Keratinocyte (primary cell): ENCODE data around the gene TCN1. TPM values are rescaled to one million over a fixed set of nuclear protein-coding genes. Genes with fewer than 3 reads are reported as not detected.
"Not testable (repeated sequence)": the region's sequence is repeated elsewhere in the genome, so short reads cannot be mapped to it uniquely, and the experiment has no call there.

Experiments used
- DNase-seq: peaks from one replicate; pipeline ENCODE4 v3.0.0-alpha.2; 2011; ENCODE audit warnings: low read depth, missing footprints, low spot score
- FAIRE-seq: peaks from 2 replicates; lab custom pipeline; 2011; peaks lifted over from hg19 to GRCh38; lab: Jason Lieb, UNC
- H2AFZ ChIP-seq: 2 replicates; pipeline ENCODE4 v1.6.0; 2012; ENCODE audit warnings: low read length, control low read depth, inconsistent platforms; ENCODE audit not compliant: control insufficient read depth
- H3K27ac ChIP-seq: 2 replicates; pipeline ENCODE4 v1.5.1; 2011; ENCODE audit warnings: low read length; ENCODE audit not compliant: control insufficient read depth, insufficient read depth
- H3K27me3 ChIP-seq: 3 replicates; pipeline ENCODE4 v1.6.0; 2011; ENCODE audit warnings: low read length; ENCODE audit not compliant: control insufficient read depth, insufficient read depth; ENCODE audit errors: extremely low read depth
- H3K36me3 ChIP-seq, 2 experiments: 2 replicates in 1 of 2; 3 replicates in 1 of 2; pipeline ENCODE4 v1.5.1; 2011; ENCODE audit warnings: low read length in 2 of 2, mild to moderate bottlenecking in 1 of 2; ENCODE audit not compliant: control insufficient read depth in 2 of 2, insufficient read depth in 2 of 2; ENCODE audit errors: extremely low read depth in 1 of 2
- H3K4me1 ChIP-seq: 3 replicates; pipeline ENCODE4 v1.5.1; 2011; ENCODE audit warnings: low read length; ENCODE audit not compliant: control insufficient read depth, insufficient read depth; ENCODE audit errors: extremely low read depth
- H3K4me2 ChIP-seq: 3 replicates; pipeline ENCODE4 v1.6.0; 2011; ENCODE audit warnings: low read depth, low read length; ENCODE audit not compliant: control insufficient read depth, insufficient read depth; ENCODE audit errors: extremely low read depth
- H3K4me3 ChIP-seq, 3 experiments: fragments of 200-600 bp in 1 of 3; sonication (generic) in 1 of 3; 2 replicates in 2 of 3; 3 replicates in 1 of 3; pipeline ENCODE4 v1.5.1; 2011 to 2016; ENCODE audit warnings: low read length in 3 of 3, mild to moderate bottlenecking in 3 of 3, control low read depth in 2 of 3, inconsistent platforms in 1 of 3, low read depth in 1 of 3, mixed read lengths in 1 of 3, mixed run types in 1 of 3, moderate library complexity in 1 of 3; ENCODE audit not compliant: control insufficient read depth in 2 of 3, insufficient read depth in 2 of 3; ENCODE audit errors: extremely low read depth in 1 of 3
- H3K79me2 ChIP-seq: 2 replicates; pipeline ENCODE4 v1.6.0; 2012; ENCODE audit warnings: low read length; ENCODE audit not compliant: control insufficient read depth, insufficient read depth
- H3K9ac ChIP-seq: 3 replicates; pipeline ENCODE4 v1.6.0; 2011; ENCODE audit warnings: low read length; ENCODE audit not compliant: control insufficient read depth, insufficient read depth; ENCODE audit errors: extremely low read depth
- H3K9me1 ChIP-seq: 3 replicates; pipeline ENCODE4 v1.6.0; 2011; ENCODE audit warnings: low read length; ENCODE audit not compliant: control insufficient read depth, insufficient read depth; ENCODE audit errors: extremely low read depth
- H3K9me3 ChIP-seq: 2 replicates; pipeline ENCODE4 v1.5.1; 2012; ENCODE audit warnings: low read depth, low read length; ENCODE audit not compliant: control insufficient read depth
- H4K20me1 ChIP-seq: 3 replicates; pipeline ENCODE4 v1.6.0; 2011; ENCODE audit warnings: low read length; ENCODE audit not compliant: control insufficient read depth, insufficient read depth; ENCODE audit errors: extremely low read depth
- EZH2 ChIP-seq: IDR thresholded peaks from one replicate; pipeline ENCODE4 v1.6.1; 2012; ENCODE audit warnings: inconsistent platforms, mild to moderate bottlenecking, low read length, moderate library complexity
- dilution Hi-C: fragments of 300-500 bp; cut with MboI; formaldehyde crosslinking; loops from one replicate; pipeline ENCODE4 v1.7.0; 2020; ENCODE audit warnings: low sequenced_read_pairs; ENCODE audit not compliant: extremely low pct_ligation_motif_present
- polyA plus RNA-seq, 5 experiments: library from polyadenylated mRNA; depleted of rRNA in 3 of 5; stranded (reverse) in 3 of 5; stranded (forward) in 1 of 5; unstranded in 1 of 5; fragments of >200 nt; gene quantifications; 1 replicate in 1 of 5; 2 replicates in 3 of 5; 3 replicates in 1 of 5; pipeline versions ENCODE4 v1.2.1 to v1.2.3, GENCODE V29; 2011 to 2012; ENCODE audit warnings: missing spikeins in 2 of 5, low read depth in 1 of 5, low replicate concordance in 1 of 5
- TF ChIP-seq, protein P1 (sequence below), 3 experiments: IDR thresholded peaks in 1 of 3; conservative IDR thresholded peaks in 1 of 3; optimal IDR thresholded peaks in 1 of 3; 2 replicates in 2 of 3; 3 replicates in 1 of 3; pipeline versions ENCODE3 to v1.5.1; 2011; ENCODE audit warnings: low read length in 3 of 3, mild to moderate bottlenecking in 3 of 3, moderate library complexity in 2 of 3, control low read depth in 1 of 3, inconsistent platforms in 1 of 3; ENCODE audit not compliant: insufficient read depth in 2 of 3; ENCODE audit errors: extremely low read depth in 1 of 3

The TCN1 gene
- polyA plus RNA-seq, 1 donor (not counting 4 experiments of a cell fraction or from before 2014, with no cell fraction given), result 3.7 TPM

DNA sequence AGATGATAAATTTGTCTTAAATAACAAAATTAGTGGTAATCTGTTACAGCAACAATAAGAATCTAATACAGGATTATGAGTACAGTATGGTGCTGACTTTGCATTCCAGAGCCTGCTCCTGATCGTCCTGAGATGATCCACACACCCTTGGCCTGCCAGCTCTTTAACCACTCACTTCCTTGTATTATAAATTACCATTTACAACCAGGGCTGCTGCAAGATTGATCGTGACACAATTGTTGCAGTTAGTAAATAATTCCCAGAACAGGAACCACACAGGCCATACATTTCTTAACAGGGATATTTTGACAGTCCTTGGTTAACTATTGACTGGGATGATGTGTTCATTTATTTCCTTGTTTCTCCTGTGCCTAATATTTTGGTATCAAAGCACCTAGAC is 17.2 kb downstream of the TCN1 start:
- Histone ChIP-seq H3K9me1 (no peaks in the 10 kb centered on the region), H3K4me3 (no peak overlapping the region), H3K4me2 (no peak overlapping the region), H3K27ac (no peak overlapping the region), H3K9ac (no peak overlapping the region), H3K9me3 (no peaks in the 10 kb centered on the region), H3K4me1 (no peaks in the 10 kb centered on the region), H3K36me3 (no peaks in the 10 kb centered on the region), H4K20me1 (no peaks in the 10 kb centered on the region), H2AFZ (no peak overlapping the region), H3K27me3 (no peaks in the 10 kb centered on the region), H3K79me2 (no peaks in the 10 kb centered on the region)
- FAIRE-seq (no peak), DNase-seq (no peak)
- dilution Hi-C loops, result no loop called here
- TF ChIP-seq, protein P1, sequence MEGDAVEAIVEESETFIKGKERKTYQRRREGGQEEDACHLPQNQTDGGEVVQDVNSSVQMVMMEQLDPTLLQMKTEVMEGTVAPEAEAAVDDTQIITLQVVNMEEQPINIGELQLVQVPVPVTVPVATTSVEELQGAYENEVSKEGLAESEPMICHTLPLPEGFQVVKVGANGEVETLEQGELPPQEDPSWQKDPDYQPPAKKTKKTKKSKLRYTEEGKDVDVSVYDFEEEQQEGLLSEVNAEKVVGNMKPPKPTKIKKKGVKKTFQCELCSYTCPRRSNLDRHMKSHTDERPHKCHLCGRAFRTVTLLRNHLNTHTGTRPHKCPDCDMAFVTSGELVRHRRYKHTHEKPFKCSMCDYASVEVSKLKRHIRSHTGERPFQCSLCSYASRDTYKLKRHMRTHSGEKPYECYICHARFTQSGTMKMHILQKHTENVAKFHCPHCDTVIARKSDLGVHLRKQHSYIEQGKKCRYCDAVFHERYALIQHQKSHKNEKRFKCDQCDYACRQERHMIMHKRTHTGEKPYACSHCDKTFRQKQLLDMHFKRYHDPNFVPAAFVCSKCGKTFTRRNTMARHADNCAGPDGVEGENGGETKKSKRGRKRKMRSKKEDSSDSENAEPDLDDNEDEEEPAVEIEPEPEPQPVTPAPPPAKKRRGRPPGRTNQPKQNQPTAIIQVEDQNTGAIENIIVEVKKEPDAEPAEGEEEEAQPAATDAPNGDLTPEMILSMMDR (optimal IDR thresholded peaks at IDR 0.05 in 1 of 3, IDR thresholded peaks at IDR 0.05 in 1 of 3, conservative IDR thresholded peaks at IDR 0.05 in 1 of 3; ENCODE audit: extremely low read depth in 1 of 3, insufficient read depth in 2 of 3, low read length in 3 of 3), result no peak
- TF ChIP-seq EZH2, result no peak

DNA sequence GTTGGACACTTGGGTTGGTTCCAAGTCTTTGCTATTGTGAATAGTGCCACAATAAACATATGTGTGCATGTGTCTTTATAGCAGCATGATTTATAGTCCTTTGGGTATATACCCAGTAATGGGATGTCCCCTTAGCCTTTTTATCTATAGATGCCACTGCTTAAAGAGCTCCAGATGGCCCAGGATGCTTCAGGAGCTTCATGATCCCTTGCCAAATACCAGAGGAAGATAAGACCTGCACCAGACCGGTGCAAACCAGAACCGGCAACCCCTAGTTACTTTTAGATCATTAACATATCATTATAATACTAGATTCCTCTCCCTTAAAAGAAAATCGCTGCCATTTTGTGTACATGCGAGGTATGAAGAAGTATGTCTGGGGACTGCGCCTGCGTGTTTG is 17.8 kb downstream of the TCN1 start:
- dilution Hi-C loops, H4K20me1 ChIP-seq, H3K9ac ChIP-seq, H3K27me3 ChIP-seq, H3K79me2 ChIP-seq, FAIRE-seq, DNase-seq, H3K36me3 ChIP-seq, H3K4me3 ChIP-seq, H2AFZ ChIP-seq, H3K27ac ChIP-seq, H3K4me2 ChIP-seq, H3K4me1 ChIP-seq, H3K9me1 ChIP-seq, H3K9me3 ChIP-seq: not testable (repeated sequence)

GRCh38 chr11:59847626-59848025 is 18.7 kb downstream of the TCN1 start:
- no peaks in the 10 kb centered on the region for H3K4me1 ChIP-seq
- H3K9ac ChIP-seq, result no peak overlapping the region
- H3K4me2 ChIP-seq, result no peak overlapping the region
- no peaks in the 10 kb centered on the region for H3K9me1 ChIP-seq
- H4K20me1 ChIP-seq, result no peaks in the 10 kb centered on the region
- dilution Hi-C loops, result no loop called here
- no peak overlapping the region for H2AFZ ChIP-seq
- FAIRE-seq (no peak), DNase-seq (no peak)
- H3K36me3 ChIP-seq, result no peaks in the 10 kb centered on the region
- H3K27ac ChIP-seq, result no peak overlapping the region
- no peaks in the 10 kb centered on the region for H3K79me2 ChIP-seq
- H3K9me3 ChIP-seq, result no peaks in the 10 kb centered on the region
- TF ChIP-seq EZH2, result no peak
- no peaks in the 10 kb centered on the region for H3K27me3 ChIP-seq
- H3K4me3 ChIP-seq, result no peak overlapping the region
